ENCODE data around the gene CLEC2D. TPM values are rescaled to one million over a fixed set of nuclear protein-coding genes. Genes with fewer than 3 reads are reported as not detected.
"Not testable (repeated sequence)": the region's sequence is repeated elsewhere in the genome, so short reads cannot be mapped to it uniquely, and the experiment has no call there.

Gene CLEC2D
- total and polyA plus RNA-seq, 4 experiments from 2014 or later: 241 to 297 (median 291) TPM

GRCh38 chr12:9668161-9669018 is 1.1 kb upstream of the CLEC2D start:
- H3K36me3 Mint-ChIP-seq: peaks cover 47 to 62% of the 10 kb centered on the region in 2 donors
- Histone ChIP-seq H3K4me1 (ENCODE audit: insufficient read depth, low read length) (peaks cover 70% of the 10 kb centered on the region), H3K36me3 (ENCODE audit: insufficient read depth, low read length) (no peaks in the 10 kb centered on the region), H3K27me3 (ENCODE audit: insufficient read depth, low read length) (no peaks in the 10 kb centered on the region), H3K4me3 (ENCODE audit: low read length in 2 of 2) (peak overlapping the region; percentile 11 to 45), H3K9me3 (ENCODE audit: control insufficient read depth in 1 of 2, low read length in 2 of 2) (no peaks in the 10 kb centered on the region), H3K27ac (ENCODE audit: low read depth, low read length) (peak overlapping the region; percentile 79)
- no peaks in the 10 kb centered on the region for H3K9me3 Mint-ChIP-seq
- ChIA-PET POLR2A (ENCODE audit: partially characterized antibody) (interaction anchor here (1.3 to 25.7 kb wide), 11 partner anchors 14 to 93 kb away, joined by 3 to 881 read pairs (median 29); partner anchors contain the start of gene CD69), CTCF (ENCODE audit: partially characterized antibody) (interaction anchor here (0.6 to 2.7 kb wide), 12 partner anchors 9 to 629 kb away, joined by 3 to 20 read pairs (median 6); no protein-coding TSS in a partner anchor)
- no peak for DNase-seq
- H3K4me1 Mint-ChIP-seq: peaks cover 50 to 82% (median 56%) of the 10 kb centered on the region in 4 donors
- no peaks in the 10 kb centered on the region for H3K27me3 Mint-ChIP-seq
- intact Hi-C loops (cut with micrococcal nuclease): loop anchor here (1.0 kb wide), 2 partner anchors 9 to 17 kb away; no protein-coding TSS in a partner anchor
- peak overlapping the region; percentile 87 to 95 (median 93) for H3K4me3 Mint-ChIP-seq
- H3K27ac Mint-ChIP-seq: peak overlapping the region; percentile 85 to 97 (median 95)

- Histone ChIP-seq H3K36me3 (ENCODE audit: insufficient read depth, low read length) (no peaks in the 10 kb centered on the region), H3K27me3 (ENCODE audit: insufficient read depth, low read length) (no peaks in the 10 kb centered on the region), H3K4me3 (ENCODE audit: low read length in 2 of 2) (peak overlapping the region; percentile 45 to 74), H3K27ac (ENCODE audit: low read depth, low read length) (peak overlapping the region; percentile 79), H3K4me1 (ENCODE audit: insufficient read depth, low read length) (peaks cover 70% of the 10 kb centered on the region), H3K9me3 (ENCODE audit: control insufficient read depth in 1 of 2, low read length in 2 of 2) (no peaks in the 10 kb centered on the region)
- peak overlapping the region; percentile 85 to 97 (median 95) for H3K27ac Mint-ChIP-seq
- H3K4me1 Mint-ChIP-seq: peaks cover 47 to 80% (median 58%) of the 10 kb centered on the region in 4 donors
- intact Hi-C loops (cut with micrococcal nuclease): loop anchor here (1.0 kb wide), 2 partner anchors 8 to 18 kb away; no protein-coding TSS in a partner anchor
- H3K36me3 Mint-ChIP-seq: peaks cover 43 to 59% of the 10 kb centered on the region in 2 donors
- H3K4me3 Mint-ChIP-seq: peak overlapping the region; percentile 63 to 95 (median 93)
- H3K27me3 Mint-ChIP-seq: no peaks in the 10 kb centered on the region
- no peaks in the 10 kb centered on the region for H3K9me3 Mint-ChIP-seq
- ChIA-PET CTCF (ENCODE audit: partially characterized antibody) (interaction anchor here (0.6 to 2.7 kb wide), 14 partner anchors 9 to 630 kb away, joined by 3 to 20 read pairs (median 4); no protein-coding TSS in a partner anchor), POLR2A (ENCODE audit: partially characterized antibody) (interaction anchor here (0.7 to 25.7 kb wide), 16 partner anchors 13 to 200 kb away, joined by 3 to 881 read pairs (median 16); partner anchors contain the start of genes CD69 and CLEC2B)
- DNase-seq: no peak
Measured at GRCh38 chr12:9669019-9669326, 540 bp upstream of the CLEC2D start.

GRCh38 chr12:9672340-9672739 is 2.8 kb downstream of the CLEC2D start:
- not testable (repeated sequence) for H3K27me3 Mint-ChIP-seq; DNase-seq; H3K27me3 ChIP-seq (ENCODE audit: insufficient read depth, low read length); H3K36me3 ChIP-seq (ENCODE audit: insufficient read depth, low read length); H3K9me3 Mint-ChIP-seq; H3K9me3 ChIP-seq (ENCODE audit: control insufficient read depth in 1 of 2, low read length in 2 of 2)
- intact Hi-C loops (cut with micrococcal nuclease): loop anchor here (2.0 kb wide), 1 partner anchor 14 kb away; no protein-coding TSS in a partner anchor
- H3K4me3 Mint-ChIP-seq: peak overlapping the region; percentile 87 to 95 (median 94)
- Histone ChIP-seq H3K27ac (ENCODE audit: low read depth, low read length) (peak overlapping the region; percentile 79), H3K4me1 (ENCODE audit: insufficient read depth, low read length) (peaks cover 72% of the 10 kb centered on the region), H3K4me3 (ENCODE audit: low read length in 2 of 2) (peak overlapping the region; percentile 68 to 74)
- H3K27ac Mint-ChIP-seq: peak overlapping the region; percentile 79 to 98 (median 96)
- peaks cover 43 to 53% of the 10 kb centered on the region in 2 donors for H3K36me3 Mint-ChIP-seq
- H3K4me1 Mint-ChIP-seq: peaks cover 46 to 89% (median 63%) of the 10 kb centered on the region in 4 donors
- POLR2A ChIA-PET (ENCODE audit: partially characterized antibody): interaction anchor here (0.9 to 20.4 kb wide), 13 partner anchors 11 to 97 kb away, joined by 3 to 850 read pairs (median 9); partner anchors contain the start of genes CD69 and CLEC2D
- CTCF ChIA-PET (ENCODE audit: partially characterized antibody): interaction anchor here (1.1 to 2.7 kb wide), 2 partner anchors 10 to 24 kb away, joined by 5 to 12 read pairs; no protein-coding TSS in a partner anchor

- peaks cover 72% of the 10 kb centered on the region for H3K4me1 ChIP-seq (ENCODE audit: insufficient read depth, low read length)
Measured at GRCh38 chr12:9673404-9674225, 4.1 kb downstream of the CLEC2D start.

GRCh38 chr12:9674226-9674590 is 4.7 kb downstream of the CLEC2D start:
- peak overlapping the region; percentile 32 to 74 for H3K4me3 ChIP-seq (ENCODE audit: low read length in 2 of 2)
- ChIA-PET POLR2A (ENCODE audit: partially characterized antibody) (interaction anchor here (0.9 to 20.4 kb wide), 14 partner anchors 9 to 195 kb away, joined by 3 to 850 read pairs (median 8); partner anchors contain the start of genes CD69, CLEC2B and CLEC2D), CTCF (ENCODE audit: partially characterized antibody) (interaction anchor here (0.7 to 2.7 kb wide), 7 partner anchors 12 to 63 kb away, joined by 3 to 12 read pairs (median 3); no protein-coding TSS in a partner anchor)
- DNase-seq: peak; percentile 56 to 71 (median 66)
- H3K27me3 ChIP-seq (ENCODE audit: insufficient read depth, low read length): no peaks in the 10 kb centered on the region
- peaks cover 44 to 53% of the 10 kb centered on the region in 2 donors for H3K36me3 Mint-ChIP-seq
- no peaks in the 10 kb centered on the region for H3K9me3 ChIP-seq (ENCODE audit: control insufficient read depth in 1 of 2, low read length in 2 of 2)
- peak overlapping the region; percentile 79 to 98 (median 96) for H3K27ac Mint-ChIP-seq
- peaks cover 4% of the 10 kb centered on the region for H3K36me3 ChIP-seq (ENCODE audit: insufficient read depth, low read length)
- H3K27ac ChIP-seq (ENCODE audit: low read depth, low read length): peak overlapping the region; percentile 79
- peaks cover 42 to 88% (median 60%) of the 10 kb centered on the region in 4 donors for H3K4me1 Mint-ChIP-seq
- H3K4me3 Mint-ChIP-seq: peak overlapping the region; percentile 87 to 95 (median 94)
- intact Hi-C loops (cut with micrococcal nuclease): loop anchor here (1.0 kb wide), 1 partner anchor 34 kb away; no protein-coding TSS in a partner anchor
- H3K9me3 Mint-ChIP-seq: peaks cover 0 to 6% (median 0%) of the 10 kb centered on the region in 8 donors
- no peaks in the 10 kb centered on the region for H3K27me3 Mint-ChIP-seq
- H3K4me1 ChIP-seq (ENCODE audit: insufficient read depth, low read length): peaks cover 70% of the 10 kb centered on the region

More at GRCh38 chr12:9673404-9674225, 4.1 kb downstream of the CLEC2D start:
- Histone ChIP-seq H3K4me3 (ENCODE audit: low read length in 2 of 2) (peak overlapping the region; percentile 32 to 74), H3K36me3 (ENCODE audit: insufficient read depth, low read length) (peaks cover 4% of the 10 kb centered on the region), H3K27ac (ENCODE audit: low read depth, low read length) (peak overlapping the region; percentile 79), H3K9me3 (ENCODE audit: control insufficient read depth in 1 of 2, low read length in 2 of 2) (no peaks in the 10 kb centered on the region), H3K27me3 (ENCODE audit: insufficient read depth, low read length) (no peaks in the 10 kb centered on the region)
- Mint-ChIP-seq H3K27me3 (no peaks in the 10 kb centered on the region), H3K9me3 (peaks cover 0 to 6% (median 0%) of the 10 kb centered on the region in 8 donors), H3K36me3 (peaks cover 44 to 53% of the 10 kb centered on the region in 2 donors), H3K4me1 (peaks cover 44 to 89% (median 61%) of the 10 kb centered on the region in 4 donors), H3K4me3 (peak overlapping the region; percentile 87 to 95 (median 94)), H3K27ac (peak overlapping the region; percentile 79 to 98 (median 96))
- ChIA-PET CTCF (ENCODE audit: partially characterized antibody) (interaction anchor here (0.7 to 2.7 kb wide), 8 partner anchors 11 to 62 kb away, joined by 3 to 12 read pairs (median 3); no protein-coding TSS in a partner anchor), POLR2A (ENCODE audit: partially characterized antibody) (interaction anchor here (0.9 to 20.4 kb wide), 17 partner anchors 10 to 195 kb away, joined by 3 to 850 read pairs (median 7); partner anchors contain the start of genes CD69, CLEC2B and CLEC2D)
- intact Hi-C loops (cut with micrococcal nuclease): loop anchor here (1.0 to 2.0 kb wide), 3 partner anchors 8 to 35 kb away; no protein-coding TSS in a partner anchor
- DNase-seq: peak; percentile 46 to 81 (median 56)

GRCh38 chr12:9682508-9682907 is 13.0 kb downstream of the CLEC2D start:
- Histone ChIP-seq H3K4me1 (ENCODE audit: insufficient read depth, low read length) (peaks cover 84% of the 10 kb centered on the region), H3K36me3 (ENCODE audit: insufficient read depth, low read length) (peaks cover 48% of the 10 kb centered on the region)
- intact Hi-C loops (cut with micrococcal nuclease): loop anchor here (5.0 kb wide), 1 partner anchor 35 kb away; no protein-coding TSS in a partner anchor
- not testable (repeated sequence) for H3K27me3 ChIP-seq (ENCODE audit: insufficient read depth, low read length); H3K27me3 Mint-ChIP-seq; H3K27ac ChIP-seq (ENCODE audit: low read depth, low read length); DNase-seq; H3K4me3 ChIP-seq (ENCODE audit: low read length in 2 of 2); H3K9me3 ChIP-seq (ENCODE audit: control insufficient read depth in 1 of 2, low read length in 2 of 2)
- Mint-ChIP-seq H3K27ac (peak overlapping the region; percentile 30 to 82 (median 64)), H3K36me3 (peaks cover 77 to 78% of the 10 kb centered on the region in 2 donors), H3K4me3 (peak overlapping the region in 7 of 8 donors; percentile 5 to 72 (median 31)), H3K4me1 (peaks cover 60 to 87% (median 76%) of the 10 kb centered on the region in 4 donors), H3K9me3 (peaks cover 0 to 41% (median 23%) of the 10 kb centered on the region in 8 donors)
- ChIA-PET CTCF (ENCODE audit: partially characterized antibody) (interaction anchor here (0.7 to 3.9 kb wide), 6 partner anchors 14 to 60 kb away, joined by 3 to 22 read pairs (median 4); no protein-coding TSS in a partner anchor), POLR2A (ENCODE audit: partially characterized antibody) (interaction anchor here (0.6 to 20.4 kb wide), 7 partner anchors 9 to 74 kb away, joined by 3 to 850 read pairs (median 5); partner anchors contain the start of gene CLEC2D)
